Effector memory CD8-positive, alpha-beta T cell (primary cell): ENCODE results near the gene STARD5.
A peak's percentile ranks its signal among the peaks of the same experiment; 100 is the strongest.

Experiments used
- ATAC-seq: fragments of 150-1000 bp; cut with Tn5 transposase; replicated peaks from 2 replicates; pipeline ENCODE4 v1.10.0; 2021; ENCODE audit warnings: mild to moderate bottlenecking, moderate library complexity
- DNase-seq, 3 experiments: peaks; one replicate each; pipeline ENCODE4 v3.0.0; 2021
- H3K27ac Mint-ChIP-seq, 2 donors: one replicate each; pipeline ENCODE4 v1.8.0; 2022; ENCODE audit warnings: mild to moderate bottlenecking in 2 of 2, mixed read lengths in 2 of 2, moderate library complexity in 2 of 2
- H3K27me3 Mint-ChIP-seq, 2 donors: one replicate each; pipeline ENCODE4 v1.8.0; 2022; ENCODE audit warnings: mixed read lengths in 2 of 2
- H3K36me3 Mint-ChIP-seq: one replicate; pipeline ENCODE4 v1.8.0; 2022; ENCODE audit warnings: mild to moderate bottlenecking, moderate library complexity, mixed read lengths; ENCODE audit not compliant: insufficient read depth
- H3K4me1 Mint-ChIP-seq, 2 donors: one replicate each; pipeline ENCODE4 v1.8.0; 2022; ENCODE audit warnings: low read depth in 2 of 2, mixed read lengths in 2 of 2
- H3K4me3 Mint-ChIP-seq, 2 donors: one replicate each; pipeline ENCODE4 v1.8.0; 2022; ENCODE audit warnings: mild to moderate bottlenecking in 2 of 2, mixed read lengths in 2 of 2, moderate library complexity in 2 of 2
- H3K9me3 Mint-ChIP-seq, 2 donors: one replicate each; pipeline ENCODE4 v1.8.0; 2022; ENCODE audit warnings: mixed read lengths in 2 of 2
- total RNA-seq, 9 experiments: gene quantifications; one replicate each; lab custom pipeline; 2026; lab: John Stamatoyannopoulos, UW

The STARD5 gene
- 3.8 to 27.4 (median 8.1) reads per million in 9 experiments for total RNA-seq

- Mint-ChIP-seq H3K4me3 (peak within 1 kb of the TSS; percentile 89), H3K4me1 (peaks cover 18 to 20% of the 10 kb centered on the region in 2 donors), H3K27ac (peak within 1 kb of the TSS; percentile 45 to 88), H3K36me3 (peaks cover 5% of the 10 kb centered on the region), H3K9me3 (no peaks in the 10 kb centered on the region), H3K27me3 (no peaks in the 10 kb centered on the region)
- ATAC-seq (peak; percentile 98), DNase-seq (peak; percentile 90 to 92 (median 91))
Observed at GRCh38 chr15:81323944-81324881, at the start of gene STARD5. TSS of gene STARD5 (minus strand) at chr15:81324141. CDS start at chr15:81324099, 42 bp downstream.

- no peak for ATAC-seq
- Mint-ChIP-seq H3K36me3 (no peaks in the 10 kb centered on the region), H3K4me1 (no peaks in the 10 kb centered on the region), H3K27me3 (peaks cover 4 to 15% of the 10 kb centered on the region in 2 donors), H3K27ac (no peak overlapping the region), H3K4me3 (no peak overlapping the region), H3K9me3 (no peaks in the 10 kb centered on the region)
- no peak for DNase-seq
Observed at GRCh38 chr15:81373176-81373575, 49.2 kb upstream of the STARD5 start.

- H3K36me3 Mint-ChIP-seq = no peaks in the 10 kb centered on the region
- ATAC-seq = no peak
- no peaks in the 10 kb centered on the region for H3K4me1 Mint-ChIP-seq
- no peak overlapping the region for H3K4me3 Mint-ChIP-seq
- H3K9me3 Mint-ChIP-seq = no peaks in the 10 kb centered on the region
- H3K27ac Mint-ChIP-seq = no peak overlapping the region
- H3K27me3 Mint-ChIP-seq = peaks cover 0 to 15% of the 10 kb centered on the region in 2 donors
- no peak for DNase-seq
Observed at GRCh38 chr15:81372575-81372974, 48.6 kb upstream of the STARD5 start.

GRCh38 chr15:81363718-81364500, 40.0 kb upstream of the STARD5 start:
- ATAC-seq = no peak
- Mint-ChIP-seq H3K4me1 (no peaks in the 10 kb centered on the region), H3K9me3 (no peaks in the 10 kb centered on the region), H3K36me3 (no peaks in the 10 kb centered on the region), H3K27ac (no peak overlapping the region), H3K4me3 (no peak overlapping the region), H3K27me3 (peaks cover 10 to 16% of the 10 kb centered on the region in 2 donors)
- DNase-seq = no peak

- H3K9me3 Mint-ChIP-seq = no peaks in the 10 kb centered on the region
- no peaks in the 10 kb centered on the region for H3K4me1 Mint-ChIP-seq
- H3K36me3 Mint-ChIP-seq = no peaks in the 10 kb centered on the region
- DNase-seq = no peak
- H3K27me3 Mint-ChIP-seq = peaks cover 10 to 18% of the 10 kb centered on the region in 2 donors
- no peak overlapping the region for H3K27ac Mint-ChIP-seq
- no peak for ATAC-seq
- no peak overlapping the region for H3K4me3 Mint-ChIP-seq
Observed at GRCh38 chr15:81363276-81363675, 39.3 kb upstream of the STARD5 start.

GRCh38 chr15:81362790-81363189, 38.8 kb upstream of the STARD5 start:
- Mint-ChIP-seq H3K36me3 (no peaks in the 10 kb centered on the region), H3K9me3 (no peaks in the 10 kb centered on the region), H3K4me1 (no peaks in the 10 kb centered on the region), H3K27me3 (peaks cover 10 to 18% of the 10 kb centered on the region in 2 donors), H3K27ac (no peak overlapping the region), H3K4me3 (no peak overlapping the region)
- DNase-seq (no peak), ATAC-seq (no peak)

- no peak overlapping the region for H3K4me3 Mint-ChIP-seq
- H3K9me3 Mint-ChIP-seq = no peaks in the 10 kb centered on the region
- DNase-seq = no peak
Observed at GRCh38 chr15:81361891-81362290, 38.0 kb upstream of the STARD5 start.

GRCh38 chr15:81360491-81360890, 36.5 kb upstream of the STARD5 start:
- no peaks in the 10 kb centered on the region for H3K4me1 Mint-ChIP-seq
- H3K4me3 Mint-ChIP-seq = no peak overlapping the region
- H3K9me3 Mint-ChIP-seq = no peaks in the 10 kb centered on the region
- H3K36me3 Mint-ChIP-seq = no peaks in the 10 kb centered on the region
- DNase-seq (no peak), ATAC-seq (no peak)
- H3K27me3 Mint-ChIP-seq = peaks cover 16 to 30% of the 10 kb centered on the region in 2 donors
- H3K27ac Mint-ChIP-seq = no peak overlapping the region

More at GRCh38 chr15:81361891-81362290, 38.0 kb upstream of the STARD5 start:
- H3K27me3 Mint-ChIP-seq = peaks cover 14 to 24% of the 10 kb centered on the region in 2 donors
- no peak for ATAC-seq
- H3K4me1 Mint-ChIP-seq = no peaks in the 10 kb centered on the region
- no peak overlapping the region for H3K27ac Mint-ChIP-seq
- H3K36me3 Mint-ChIP-seq = no peaks in the 10 kb centered on the region

- Mint-ChIP-seq H3K27me3 (peaks cover 16 to 30% of the 10 kb centered on the region in 2 donors), H3K4me1 (no peaks in the 10 kb centered on the region)
Observed at GRCh38 chr15:81358248-81358647, 34.3 kb upstream of the STARD5 start.

GRCh38 chr15:81357180-81357686, 33.3 kb upstream of the STARD5 start:
- Mint-ChIP-seq H3K9me3 (no peaks in the 10 kb centered on the region), H3K4me1 (no peaks in the 10 kb centered on the region), H3K36me3 (no peaks in the 10 kb centered on the region), H3K27ac (no peak overlapping the region), H3K27me3 (peaks cover 16 to 30% of the 10 kb centered on the region in 2 donors), H3K4me3 (no peak overlapping the region)
- ATAC-seq (no peak), DNase-seq (no peak)

More at GRCh38 chr15:81358248-81358647, 34.3 kb upstream of the STARD5 start:
- no peak for ATAC-seq
- no peaks in the 10 kb centered on the region for H3K9me3 Mint-ChIP-seq
- no peak overlapping the region for H3K27ac Mint-ChIP-seq
- no peak for DNase-seq
- H3K4me3 Mint-ChIP-seq = no peak overlapping the region
- H3K36me3 Mint-ChIP-seq = no peaks in the 10 kb centered on the region

- H3K4me3 Mint-ChIP-seq = no peak overlapping the region
- DNase-seq = no peak
- no peak for ATAC-seq
- H3K4me1 Mint-ChIP-seq = no peaks in the 10 kb centered on the region
- no peaks in the 10 kb centered on the region for H3K36me3 Mint-ChIP-seq
- no peaks in the 10 kb centered on the region for H3K9me3 Mint-ChIP-seq
- peaks cover 21 to 38% of the 10 kb centered on the region in 2 donors for H3K27me3 Mint-ChIP-seq
- no peak overlapping the region for H3K27ac Mint-ChIP-seq
Observed at GRCh38 chr15:81356252-81356651, 32.3 kb upstream of the STARD5 start.

GRCh38 chr15:81351651-81352050, 27.7 kb upstream of the STARD5 start:
- Mint-ChIP-seq H3K36me3 (peaks cover 3% of the 10 kb centered on the region), H3K4me3 (no peak overlapping the region), H3K27ac (no peak overlapping the region), H3K27me3 (peaks cover 16 to 26% of the 10 kb centered on the region in 2 donors), H3K9me3 (no peaks in the 10 kb centered on the region), H3K4me1 (peaks cover 0 to 3% of the 10 kb centered on the region in 2 donors)
- DNase-seq = no peak
- no peak for ATAC-seq

- H3K27me3 Mint-ChIP-seq = peaks cover 16 to 32% of the 10 kb centered on the region in 2 donors
- ATAC-seq (no peak), DNase-seq (no peak)
- H3K27ac Mint-ChIP-seq = no peak overlapping the region
- H3K36me3 Mint-ChIP-seq = peaks cover 3% of the 10 kb centered on the region
- H3K4me1 Mint-ChIP-seq = peaks cover 0 to 3% of the 10 kb centered on the region in 2 donors
- H3K9me3 Mint-ChIP-seq = no peaks in the 10 kb centered on the region
- no peak overlapping the region for H3K4me3 Mint-ChIP-seq
Observed at GRCh38 chr15:81349271-81349670, 25.3 kb upstream of the STARD5 start.
